Measurements from ENCODE around the gene ELK4.

Gene ELK4

GRCh38 chr1:205588636-205589035 is 43.2 kb downstream of the ELK4 start:
- DNase-seq (ENCODE audit: low read depth) = no peak
- no peak overlapping the region for H3K4me3 ChIP-seq (ENCODE audit: low read depth, low read length)
- TF ChIP-seq, protein P1, sequence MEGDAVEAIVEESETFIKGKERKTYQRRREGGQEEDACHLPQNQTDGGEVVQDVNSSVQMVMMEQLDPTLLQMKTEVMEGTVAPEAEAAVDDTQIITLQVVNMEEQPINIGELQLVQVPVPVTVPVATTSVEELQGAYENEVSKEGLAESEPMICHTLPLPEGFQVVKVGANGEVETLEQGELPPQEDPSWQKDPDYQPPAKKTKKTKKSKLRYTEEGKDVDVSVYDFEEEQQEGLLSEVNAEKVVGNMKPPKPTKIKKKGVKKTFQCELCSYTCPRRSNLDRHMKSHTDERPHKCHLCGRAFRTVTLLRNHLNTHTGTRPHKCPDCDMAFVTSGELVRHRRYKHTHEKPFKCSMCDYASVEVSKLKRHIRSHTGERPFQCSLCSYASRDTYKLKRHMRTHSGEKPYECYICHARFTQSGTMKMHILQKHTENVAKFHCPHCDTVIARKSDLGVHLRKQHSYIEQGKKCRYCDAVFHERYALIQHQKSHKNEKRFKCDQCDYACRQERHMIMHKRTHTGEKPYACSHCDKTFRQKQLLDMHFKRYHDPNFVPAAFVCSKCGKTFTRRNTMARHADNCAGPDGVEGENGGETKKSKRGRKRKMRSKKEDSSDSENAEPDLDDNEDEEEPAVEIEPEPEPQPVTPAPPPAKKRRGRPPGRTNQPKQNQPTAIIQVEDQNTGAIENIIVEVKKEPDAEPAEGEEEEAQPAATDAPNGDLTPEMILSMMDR (IDR thresholded peaks at IDR 0.05; ENCODE audit: control insufficient read depth, extremely low read depth, insufficient read depth) = peak; percentile 66

DNA sequence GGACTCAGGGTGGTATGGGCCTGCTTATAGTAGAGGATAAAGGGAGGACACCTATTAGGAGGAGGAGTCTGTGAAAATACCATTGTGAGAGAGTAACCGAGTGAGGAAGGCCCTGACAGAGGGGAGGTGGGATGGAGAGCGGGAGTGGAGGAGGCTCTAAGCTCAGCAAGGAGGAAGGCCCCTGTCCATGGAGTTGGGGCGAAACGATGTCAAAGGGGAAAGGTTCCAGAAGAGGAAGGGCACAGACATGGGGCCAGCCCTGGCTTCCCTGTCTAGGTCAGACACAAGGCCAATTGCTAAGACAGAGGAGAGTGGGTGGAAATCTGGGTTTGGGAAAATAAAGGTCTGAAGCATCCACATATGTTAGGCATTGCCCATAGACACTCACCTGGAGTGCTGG is 44.2 kb downstream of the ELK4 start:
- TF ChIP-seq, protein P1 (IDR thresholded peaks at IDR 0.05; ENCODE audit: control insufficient read depth, extremely low read depth, insufficient read depth) = no peak
- no peak for DNase-seq (ENCODE audit: low read depth)
- no peak overlapping the region for H3K4me3 ChIP-seq (ENCODE audit: low read depth, low read length)

DNA sequence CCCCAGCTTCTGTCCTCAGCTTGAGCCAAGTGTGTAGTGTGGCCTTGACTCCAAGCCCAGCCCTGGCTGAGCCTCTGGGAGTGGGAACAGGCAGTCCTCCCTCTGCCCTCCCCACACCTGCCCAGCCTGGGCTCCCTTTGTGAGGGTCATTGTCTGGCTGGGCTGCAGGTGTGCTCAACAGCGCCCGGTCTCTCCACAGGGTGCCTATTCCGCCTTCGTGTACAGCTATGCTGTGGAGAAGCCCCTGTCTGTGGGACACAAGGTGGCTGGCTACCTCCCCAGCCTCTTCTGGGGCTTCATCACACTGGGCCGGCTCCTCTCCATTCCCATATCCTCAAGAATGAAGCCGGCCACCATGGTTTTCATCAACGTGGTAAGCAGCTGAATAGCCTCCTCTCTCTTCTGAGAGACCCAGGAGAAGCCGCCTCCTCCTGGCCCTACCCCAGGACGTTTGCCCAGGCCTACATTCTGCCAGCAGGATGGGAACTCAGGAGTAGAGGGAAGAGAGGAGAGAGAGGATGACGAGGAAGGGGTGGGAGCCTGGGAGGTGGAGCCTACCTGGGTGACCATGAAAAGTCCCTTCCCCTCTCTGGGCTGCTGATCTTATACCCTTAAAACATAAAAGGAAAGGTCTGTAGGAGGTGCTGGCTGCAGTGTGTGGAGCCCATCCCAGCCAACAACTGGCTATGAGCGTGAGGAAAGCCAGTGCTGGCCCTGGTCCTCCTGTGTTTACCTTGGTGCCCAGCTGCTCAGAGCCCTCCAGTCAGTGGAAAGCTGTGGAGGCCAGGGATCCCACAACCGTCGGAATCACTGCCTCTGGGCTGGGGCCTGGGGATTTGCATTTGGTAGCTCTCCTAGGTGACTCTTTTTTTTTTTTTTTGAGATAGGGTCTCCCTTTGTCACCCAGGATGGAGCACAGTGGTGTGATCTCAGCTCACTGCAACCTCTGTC is 45.7 kb downstream of the ELK4 start:
- TF ChIP-seq, protein P1 (IDR thresholded peaks at IDR 0.05; ENCODE audit: control insufficient read depth, extremely low read depth, insufficient read depth) = no peak
- no peak overlapping the region for H3K4me3 ChIP-seq (ENCODE audit: low read depth, low read length)
- no peak for DNase-seq (ENCODE audit: low read depth)

- TF ChIP-seq, protein P1 (IDR thresholded peaks at IDR 0.05; ENCODE audit: control insufficient read depth, extremely low read depth, insufficient read depth) = no peak
- DNase-seq (ENCODE audit: low read depth) = no peak
These were observed 46.5 kb downstream of the ELK4 start for GRCh38 chr1:205585169-205585834.

DNA sequence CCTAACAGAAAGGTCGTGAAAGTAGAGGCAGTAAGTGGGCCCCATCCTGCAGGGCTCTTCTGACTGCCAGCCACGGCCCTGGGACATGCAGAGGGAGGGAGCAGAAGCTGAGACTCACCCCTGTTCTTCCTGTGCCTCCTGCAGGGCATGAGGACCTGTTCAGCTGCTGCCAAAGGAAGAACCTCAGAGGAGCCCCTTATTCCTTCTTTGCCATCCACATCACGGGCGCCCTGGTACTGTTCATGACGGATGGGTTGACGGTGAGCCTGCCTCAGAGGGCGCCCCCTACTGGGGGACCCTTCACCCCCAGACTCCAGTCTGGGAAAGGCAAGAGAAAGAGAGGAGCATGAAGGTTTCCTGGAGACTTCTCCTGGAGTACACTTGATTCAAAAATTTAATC is 47.1 kb downstream of the ELK4 start:
- no peak for DNase-seq (ENCODE audit: low read depth)
- TF ChIP-seq, protein P1 (IDR thresholded peaks at IDR 0.05; ENCODE audit: control insufficient read depth, extremely low read depth, insufficient read depth) = peak; percentile 13; the same call in 1 of the 2 replicates
- H3K4me3 ChIP-seq (ENCODE audit: low read depth, low read length) = no peak overlapping the region

More at GRCh38 chr1:205585169-205585834, 46.5 kb downstream of the ELK4 start:
- no peak overlapping the region for H3K4me3 ChIP-seq (ENCODE audit: low read depth, low read length)

GRCh38 chr1:205583461-205584130 is 48.2 kb downstream of the ELK4 start:
- H3K4me3 ChIP-seq (ENCODE audit: low read depth, low read length) = no peak overlapping the region
- TF ChIP-seq, protein P1 (IDR thresholded peaks at IDR 0.05; ENCODE audit: control insufficient read depth, extremely low read depth, insufficient read depth) = no peak
- DNase-seq (ENCODE audit: low read depth) = no peak

Measured in LNCaP clone FGC (cell line).